LNCAP (cell line): ENCODE data around the gene PRKD2.

Experiments
- CTCF ChIP-seq: fragments of 450-650 bp; IDR thresholded peaks from 2 replicates; pipeline ENCODE4 v1.5.1; 2017; ENCODE audit warnings: mild to moderate bottlenecking

PRKD2 gene

GRCh38 chr19:46756544-46756888 is 39.6 kb upstream of the PRKD2 start:
- no peak for TF ChIP-seq CTCF

GRCh38 chr19:46755853-46756543 is 39.1 kb upstream of the PRKD2 start:
- no peak for TF ChIP-seq CTCF

- TF ChIP-seq CTCF: no peak
Observed at GRCh38 chr19:46755077-46755852, 38.4 kb upstream of the PRKD2 start.

GRCh38 chr19:46753420-46754155 is 36.7 kb upstream of the PRKD2 start:
- TF ChIP-seq CTCF: no peak

GRCh38 chr19:46748325-46749109 is 31.6 kb upstream of the PRKD2 start:
- peak; percentile 63 for TF ChIP-seq CTCF

GRCh38 chr19:46746281-46747057 is 29.6 kb upstream of the PRKD2 start, which contains the start of gene STRN4:
Gene STRN4, minus strand, starts transcription at chr19:46746450. Its CDS starts 20 bp downstream, at chr19:46746430.
- no peak for TF ChIP-seq CTCF
